ENCODE results near the gene AOAH. TPM values are rescaled to one million over a fixed set of nuclear protein-coding genes. Genes with fewer than 3 reads are reported as not detected.

Gene AOAH
- total RNA-seq, 2 donors from 2014 or later = 5.2 to 6.0 TPM

GRCh38 chr7:36591636-36592035, 132.7 kb downstream of the AOAH start:
- Mint-ChIP-seq H3K36me3 (no peaks in the 10 kb centered on the region), H3K9me3 (no peaks in the 10 kb centered on the region), H3K27ac (no peak overlapping the region)
- ATAC-seq = no peak
- DNase-seq (ENCODE audit: low spot score in 2 of 2) = no peak

GRCh38 chr7:36589391-36589790, 134.9 kb downstream of the AOAH start:
- Mint-ChIP-seq H3K36me3 (no peaks in the 10 kb centered on the region), H3K27ac (no peak overlapping the region), H3K9me3 (no peaks in the 10 kb centered on the region)
- no peak for DNase-seq (ENCODE audit: low spot score in 2 of 2)
- ATAC-seq = no peak

GRCh38 chr7:36583318-36583717, 141.0 kb downstream of the AOAH start:
- Mint-ChIP-seq H3K36me3 (peaks cover 0 to 10% of the 10 kb centered on the region in 2 donors), H3K9me3 (peaks cover 0 to 12% of the 10 kb centered on the region in 2 donors), H3K27ac (no peak overlapping the region)
- ATAC-seq (peak; percentile 70 to 85), DNase-seq (ENCODE audit: low spot score in 2 of 2) (no peak)

- Mint-ChIP-seq H3K9me3 (peaks cover 0 to 16% of the 10 kb centered on the region in 2 donors), H3K36me3 (peaks cover 13 to 16% of the 10 kb centered on the region in 2 donors), H3K27ac (no peak overlapping the region)
- ATAC-seq (no peak), DNase-seq (ENCODE audit: low spot score in 2 of 2) (no peak)
Observed at GRCh38 chr7:36575832-36576231, 148.5 kb downstream of the AOAH start.

GRCh38 chr7:36573066-36573465, 151.2 kb downstream of the AOAH start:
- Mint-ChIP-seq H3K27ac (peak overlapping the region in 1 of 2 donors; percentile 52), H3K9me3 (peaks cover 0 to 4% of the 10 kb centered on the region in 2 donors), H3K36me3 (peaks cover 12 to 13% of the 10 kb centered on the region in 2 donors)
- DNase-seq (ENCODE audit: low spot score in 2 of 2) (no peak), ATAC-seq (no peak)

GRCh38 chr7:36571190-36571560, 153.1 kb downstream of the AOAH start:
- H3K27ac Mint-ChIP-seq = no peak overlapping the region
- H3K9me3 Mint-ChIP-seq = no peaks in the 10 kb centered on the region
- H3K36me3 Mint-ChIP-seq = peaks cover 5 to 9% of the 10 kb centered on the region in 2 donors
- ATAC-seq (no peak), DNase-seq (ENCODE audit: low spot score in 2 of 2) (no peak)

- ATAC-seq = no peak
- Mint-ChIP-seq H3K36me3 (peaks cover 5% of the 10 kb centered on the region in 2 donors), H3K27ac (no peak overlapping the region), H3K9me3 (no peaks in the 10 kb centered on the region)
- no peak for DNase-seq (ENCODE audit: low spot score in 2 of 2)
Observed at GRCh38 chr7:36570528-36571189, 153.6 kb downstream of the AOAH start.

GRCh38 chr7:36568452-36568849, 155.8 kb downstream of the AOAH start:
- H3K27ac Mint-ChIP-seq = no peak overlapping the region
- H3K9me3 Mint-ChIP-seq = no peaks in the 10 kb centered on the region
- no peak for ATAC-seq
- peaks cover 0 to 5% of the 10 kb centered on the region in 2 donors for H3K36me3 Mint-ChIP-seq
- no peak for DNase-seq (ENCODE audit: low spot score in 2 of 2)

- no peaks in the 10 kb centered on the region for H3K9me3 Mint-ChIP-seq
- H3K36me3 Mint-ChIP-seq = peaks cover 0 to 4% of the 10 kb centered on the region in 2 donors
- no peak for DNase-seq (ENCODE audit: low spot score in 2 of 2)
- H3K27ac Mint-ChIP-seq = no peak overlapping the region
- no peak for ATAC-seq
Observed at GRCh38 chr7:36567699-36568451, 156.4 kb downstream of the AOAH start.

- H3K9me3 Mint-ChIP-seq = no peaks in the 10 kb centered on the region
- DNase-seq (ENCODE audit: low spot score in 2 of 2) (no peak), ATAC-seq (no peak)
- peak overlapping the region in 1 of 2 donors; percentile 66 for H3K27ac Mint-ChIP-seq
- H3K36me3 Mint-ChIP-seq = no peaks in the 10 kb centered on the region
Observed at GRCh38 chr7:36565792-36566356, 158.4 kb downstream of the AOAH start.

GRCh38 chr7:36564489-36564888, 159.8 kb downstream of the AOAH start:
- H3K9me3 Mint-ChIP-seq = no peaks in the 10 kb centered on the region
- peaks cover 0 to 4% of the 10 kb centered on the region in 2 donors for H3K36me3 Mint-ChIP-seq
- no peak for DNase-seq (ENCODE audit: low spot score in 2 of 2)
- peak overlapping the region in 1 of 2 donors; percentile 38 for H3K27ac Mint-ChIP-seq
- no peak for ATAC-seq

- H3K9me3 Mint-ChIP-seq = no peaks in the 10 kb centered on the region
- peaks cover 0 to 4% of the 10 kb centered on the region in 2 donors for H3K36me3 Mint-ChIP-seq
- H3K27ac Mint-ChIP-seq = peak overlapping the region in 1 of 2 donors; percentile 38
- ATAC-seq = no peak
- DNase-seq (ENCODE audit: low spot score in 2 of 2) = no peak
Observed at GRCh38 chr7:36563706-36564327, 160.5 kb downstream of the AOAH start.

- no peak for ATAC-seq
- Mint-ChIP-seq H3K27ac (no peak overlapping the region), H3K36me3 (peaks cover 0 to 4% of the 10 kb centered on the region in 2 donors), H3K9me3 (no peaks in the 10 kb centered on the region)
- DNase-seq (ENCODE audit: low spot score in 2 of 2) = no peak
Observed at GRCh38 chr7:36562121-36562520, 162.2 kb downstream of the AOAH start.

- Mint-ChIP-seq H3K36me3 (no peaks in the 10 kb centered on the region), H3K27ac (no peak overlapping the region), H3K9me3 (no peaks in the 10 kb centered on the region)
- ATAC-seq (no peak), DNase-seq (ENCODE audit: low spot score in 2 of 2) (no peak)
Observed at GRCh38 chr7:36549029-36549428, 175.3 kb downstream of the AOAH start.

GRCh38 chr7:36547416-36547815, 176.9 kb downstream of the AOAH start:
- no peak for DNase-seq (ENCODE audit: low spot score in 2 of 2)
- Mint-ChIP-seq H3K27ac (no peak overlapping the region), H3K9me3 (no peaks in the 10 kb centered on the region), H3K36me3 (no peaks in the 10 kb centered on the region)
- no peak for ATAC-seq

GRCh38 chr7:36546331-36546730, 178.0 kb downstream of the AOAH start:
- no peak for DNase-seq (ENCODE audit: low spot score in 2 of 2)
- Mint-ChIP-seq H3K9me3 (no peaks in the 10 kb centered on the region), H3K36me3 (no peaks in the 10 kb centered on the region), H3K27ac (no peak overlapping the region)
- no peak for ATAC-seq

GRCh38 chr7:36545291-36545690, 179.0 kb downstream of the AOAH start:
- Mint-ChIP-seq H3K9me3 (no peaks in the 10 kb centered on the region), H3K36me3 (no peaks in the 10 kb centered on the region), H3K27ac (no peak overlapping the region)
- no peak for ATAC-seq
- DNase-seq (ENCODE audit: low spot score in 2 of 2) = no peak
